OCI-LY3 (cell line): ENCODE data around the gene GABRR1.

Experiments
- CTCF ChIP-seq: fragments of 200-600, 300-600 bp; sonication (generic); IDR thresholded peaks from 2 replicates; pipeline ENCODE4 v1.5.1; 2014; ENCODE audit warnings: antibody characterized with exemption, low read length, low read depth
- EZH2phosphoT487 ChIP-seq: fragments of 200-600 bp; shearing (Covaris generic); IDR thresholded peaks from 2 replicates; pipeline ENCODE4 v1.6.1; 2018; ENCODE audit warnings: antibody characterized with exemption, mixed run types, low read depth

- TF ChIP-seq CTCF, result no peak
- TF ChIP-seq EZH2phosphoT487, result no peak
These were observed 37.0 kb downstream of the GABRR1 start for GRCh38 chr6:89180112-89180511.
